Gastroesophageal sphincter (tissue), 4 donors: ENCODE results near the gene CASQ1. TPM values are rescaled to one million over a fixed set of nuclear protein-coding genes. Genes with fewer than 3 reads are reported as not detected.

Experiments
- ATAC-seq: fragments of 150-250 bp; one replicate; pipeline ENCODE4 v1.9.1; 2016; ENCODE audit warnings: mild to moderate bottlenecking, moderate library complexity
- H3K27ac ChIP-seq, 4 donors: fragments of 200-600 bp; sonication (generic) in 3 of 4; 1 replicate in 3 of 4; 2 replicates in 1 of 4; pipeline ENCODE4 v1.5.1; 2016 to 2019
- H3K27me3 ChIP-seq: fragments of 200-600 bp; sonication (generic); one replicate; pipeline ENCODE4 v1.5.1; 2019
- H3K36me3 ChIP-seq, 2 donors: fragments of 200-600 bp; sonication (generic); one replicate each; pipeline ENCODE4 v1.5.1; 2019; ENCODE audit warnings: control low read depth in 1 of 2
- H3K4me1 ChIP-seq, 3 donors: fragments of 200-600 bp; sonication (generic); 1 replicate in 2 of 3; 2 replicates in 1 of 3; pipeline ENCODE4 v1.5.1; 2016 to 2019; ENCODE audit warnings: control low read depth in 2 of 3
- H3K4me3 ChIP-seq, 2 donors: fragments of 200-600 bp; sonication (generic); one replicate each; pipeline ENCODE4 v1.5.1; 2019; ENCODE audit warnings: mild to moderate bottlenecking in 1 of 2, moderate library complexity in 1 of 2
- H3K9me3 ChIP-seq, 3 donors: fragments of 200-600 bp; sonication (generic); one replicate each; pipeline ENCODE4 v1.5.1; 2017 to 2019; ENCODE audit warnings: control low read depth in 2 of 3
- CTCF ChIP-seq, 4 experiments: fragments of 200-600 bp in 2 of 4; fragments of 450-650 bp in 2 of 4; sonication (generic) in 1 of 4; IDR thresholded peaks; one replicate each; pipeline ENCODE4 v1.5.1; 2017 to 2019; ENCODE audit warnings: antibody characterized with exemption in 4 of 4, mild to moderate bottlenecking in 2 of 4, moderate library complexity in 2 of 4
- EP300 ChIP-seq: sonication (generic); formaldehyde crosslinking; IDR thresholded peaks from one replicate; pipeline ENCODE4 v1.6.1; 2017; ENCODE audit warnings: antibody characterized with exemption, mild to moderate bottlenecking
- POLR2A ChIP-seq, 2 donors: fragments of 450-650 bp; IDR thresholded peaks; one replicate each; pipeline ENCODE4 v1.6.1; 2017; ENCODE audit warnings: antibody characterized with exemption in 2 of 2, mild to moderate bottlenecking in 2 of 2, moderate library complexity in 1 of 2
- POLR2AphosphoS5 ChIP-seq: sonication (generic); formaldehyde crosslinking; IDR thresholded peaks from one replicate; pipeline ENCODE4 v1.6.1; 2017; ENCODE audit warnings: antibody characterized with exemption
- WGBS, 2 donors: methylation state at CpG; one replicate each; pipeline ENCODE4 v1.1.5; 2018; ENCODE audit warnings: low coverage in 1 of 2; 5-methylcytosine and 5-hydroxymethylcytosine counted together
- total RNA-seq, 4 donors: library from RNA; depleted of rRNA; stranded (reverse); fragments of >200 nt; gene quantifications; one replicate each; pipeline ENCODE4 v1.1.0, GENCODE V29; 2016

CASQ1 gene
- total RNA-seq, 4 donors from 2014 or later = 1.3 to 8.8 (median 2.2) TPM

GRCh38 chr1:160193832-160194736 lies 3.7 kb downstream of the CASQ1 start:
- WGBS, 2 donors = 77 to 78% methylated on average over 8 to 9 of the region's 9 CpGs
- no peak overlapping the region for H3K27ac ChIP-seq
- no peak for ATAC-seq
- H3K36me3 ChIP-seq = no peaks in the 10 kb centered on the region
- no peak overlapping the region for H3K4me3 ChIP-seq
- H3K4me1 ChIP-seq = peaks cover 3 to 46% (median 18%) of the 10 kb centered on the region in 3 donors
- no peak for TF ChIP-seq POLR2A (IDR thresholded peaks at IDR 0.05)
- TF ChIP-seq POLR2AphosphoS5 = no peak
- no peak for TF ChIP-seq EP300
- no peak for TF ChIP-seq CTCF (IDR thresholded peaks at IDR 0.05)
- H3K9me3 ChIP-seq = no peaks in the 10 kb centered on the region
- H3K27me3 ChIP-seq = no peaks in the 10 kb centered on the region

DNA sequence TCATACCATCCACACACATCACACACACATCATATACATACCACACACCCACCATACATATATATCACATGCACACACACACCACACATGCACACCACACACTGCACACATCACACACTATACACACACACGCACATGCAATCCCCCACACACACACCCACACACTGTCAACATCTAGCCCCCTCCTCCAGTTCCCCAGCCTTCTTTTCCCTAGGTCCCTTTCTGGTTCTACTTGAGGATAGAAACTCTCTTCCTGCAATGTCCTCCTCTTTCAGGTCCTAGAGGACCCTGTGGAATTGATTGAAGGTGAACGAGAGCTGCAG lies 4.3 kb downstream of the CASQ1 start:
- Histone ChIP-seq H3K4me1 (peaks cover 3 to 40% (median 15%) of the 10 kb centered on the region in 3 donors), H3K9me3 (no peaks in the 10 kb centered on the region), H3K27ac (no peak overlapping the region), H3K27me3 (no peaks in the 10 kb centered on the region), H3K4me3 (no peak overlapping the region), H3K36me3 (no peaks in the 10 kb centered on the region)
- no peak for ATAC-seq
- 80 to 85% methylated on average over 1 to 2 of the region's 2 CpGs for WGBS, 2 donors
- TF ChIP-seq POLR2A (IDR thresholded peaks at IDR 0.05) = no peak
- TF ChIP-seq CTCF (IDR thresholded peaks at IDR 0.05) = no peak
- TF ChIP-seq POLR2AphosphoS5 = no peak
- no peak for TF ChIP-seq EP300

DNA sequence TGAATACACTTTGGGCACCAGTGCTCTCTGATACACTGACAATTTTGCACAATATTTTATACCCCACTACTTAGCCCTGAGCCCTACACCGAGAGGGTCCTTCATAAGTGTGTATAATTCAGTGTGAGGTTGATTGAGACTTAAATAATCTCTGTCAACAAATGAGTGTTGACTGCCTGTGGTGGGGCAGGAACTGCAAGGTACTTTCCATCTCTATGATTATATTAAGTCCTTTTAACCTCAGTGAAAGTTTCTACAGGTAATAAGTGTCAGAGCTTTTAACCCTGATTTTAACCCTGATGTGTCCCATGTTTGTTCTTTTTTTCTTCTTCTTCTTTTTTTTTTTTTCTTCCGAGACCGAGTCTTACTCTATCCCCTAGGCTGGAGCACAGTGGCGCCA lies 5.8 kb downstream of the CASQ1 start:
- Histone ChIP-seq H3K27me3 (no peaks in the 10 kb centered on the region), H3K9me3 (no peaks in the 10 kb centered on the region), H3K27ac (no peak overlapping the region), H3K4me3 (no peak overlapping the region), H3K36me3 (no peaks in the 10 kb centered on the region), H3K4me1 (peaks cover 3 to 25% (median 11%) of the 10 kb centered on the region in 3 donors)
- 75 to 100% methylated on average over 1 to 3 of the region's 4 CpGs for WGBS, 2 donors
- TF ChIP-seq POLR2A (IDR thresholded peaks at IDR 0.05) (no peak), POLR2AphosphoS5 (no peak), EP300 (no peak), CTCF (IDR thresholded peaks at IDR 0.05) (no peak)
- ATAC-seq = no peak

DNA sequence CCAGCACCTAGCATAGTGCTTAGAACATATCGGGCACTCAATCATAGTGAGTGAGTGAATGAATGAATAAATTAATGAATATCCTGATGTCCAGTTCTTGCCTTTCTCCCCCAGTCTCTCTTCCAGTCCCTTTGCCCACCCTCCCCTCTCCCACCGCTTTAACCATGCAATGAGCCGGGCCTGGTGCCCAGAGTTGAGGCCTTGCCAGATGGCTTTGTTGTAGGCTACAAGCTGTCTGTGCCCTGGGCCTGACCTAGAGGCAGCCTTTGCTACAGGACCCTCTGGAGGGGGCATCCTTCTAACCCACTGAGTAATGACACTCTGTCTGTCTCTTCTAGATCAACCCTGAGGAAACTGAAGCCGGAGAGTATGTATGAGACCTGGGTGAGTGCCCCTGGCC lies 6.9 kb downstream of the CASQ1 start:
- no peaks in the 10 kb centered on the region for H3K9me3 ChIP-seq
- ATAC-seq = no peak
- H3K27me3 ChIP-seq = no peaks in the 10 kb centered on the region
- H3K36me3 ChIP-seq = no peaks in the 10 kb centered on the region
- peaks cover 3 to 15% (median 11%) of the 10 kb centered on the region in 3 donors for H3K4me1 ChIP-seq
- 80 to 89% methylated on average over 2 to 3 of the region's 4 CpGs for WGBS, 2 donors
- no peak overlapping the region for H3K4me3 ChIP-seq
- H3K27ac ChIP-seq = no peak overlapping the region
- TF ChIP-seq POLR2AphosphoS5 = no peak
- no peak for TF ChIP-seq POLR2A (IDR thresholded peaks at IDR 0.05)
- TF ChIP-seq EP300 = no peak

GRCh38 chr1:160200786-160201185 lies 10.4 kb downstream of the CASQ1 start:
- no peak for ATAC-seq
- TF ChIP-seq EP300 (no peak), CTCF (IDR thresholded peaks at IDR 0.05) (no peak), POLR2AphosphoS5 (no peak)
- no peaks in the 10 kb centered on the region for H3K9me3 ChIP-seq
- H3K4me1 ChIP-seq = peaks cover 0 to 12% (median 5%) of the 10 kb centered on the region in 3 donors
- no peak overlapping the region for H3K27ac ChIP-seq
- H3K4me3 ChIP-seq = no peak overlapping the region
- 71 to 98% methylated on average over 1 to 4 of the region's 4 CpGs for WGBS, 2 donors
- H3K27me3 ChIP-seq = no peaks in the 10 kb centered on the region
- no peaks in the 10 kb centered on the region for H3K36me3 ChIP-seq
